Measurements from ENCODE around the gene HELZ2. TPM values are rescaled to one million over a fixed set of nuclear protein-coding genes. Genes with fewer than 3 reads are reported as not detected.

HELZ2 gene
- total RNA-seq, 3 donors from 2014 or later: 35.4 to 49.3 (median 36.2) TPM

- Histone ChIP-seq H3K36me3 (ENCODE audit: low read depth) (no peaks in the 10 kb centered on the region), H3K4me3 (no peak overlapping the region), H3K9me3 (no peaks in the 10 kb centered on the region), H3K4me1 (ENCODE audit: low read depth) (peaks cover 10% of the 10 kb centered on the region)
- DNase-seq (peak in 1 of 3 donors; percentile 56), ATAC-seq (no peak)
- TF ChIP-seq, protein P1, sequence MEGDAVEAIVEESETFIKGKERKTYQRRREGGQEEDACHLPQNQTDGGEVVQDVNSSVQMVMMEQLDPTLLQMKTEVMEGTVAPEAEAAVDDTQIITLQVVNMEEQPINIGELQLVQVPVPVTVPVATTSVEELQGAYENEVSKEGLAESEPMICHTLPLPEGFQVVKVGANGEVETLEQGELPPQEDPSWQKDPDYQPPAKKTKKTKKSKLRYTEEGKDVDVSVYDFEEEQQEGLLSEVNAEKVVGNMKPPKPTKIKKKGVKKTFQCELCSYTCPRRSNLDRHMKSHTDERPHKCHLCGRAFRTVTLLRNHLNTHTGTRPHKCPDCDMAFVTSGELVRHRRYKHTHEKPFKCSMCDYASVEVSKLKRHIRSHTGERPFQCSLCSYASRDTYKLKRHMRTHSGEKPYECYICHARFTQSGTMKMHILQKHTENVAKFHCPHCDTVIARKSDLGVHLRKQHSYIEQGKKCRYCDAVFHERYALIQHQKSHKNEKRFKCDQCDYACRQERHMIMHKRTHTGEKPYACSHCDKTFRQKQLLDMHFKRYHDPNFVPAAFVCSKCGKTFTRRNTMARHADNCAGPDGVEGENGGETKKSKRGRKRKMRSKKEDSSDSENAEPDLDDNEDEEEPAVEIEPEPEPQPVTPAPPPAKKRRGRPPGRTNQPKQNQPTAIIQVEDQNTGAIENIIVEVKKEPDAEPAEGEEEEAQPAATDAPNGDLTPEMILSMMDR (IDR thresholded peaks at IDR 0.05): no peak
- intact Hi-C loops (cut with DNase I, micrococcal nuclease): no loop called here
Measured at GRCh38 chr20:63578224-63579016, 4.4 kb upstream of the HELZ2 start.

DNA sequence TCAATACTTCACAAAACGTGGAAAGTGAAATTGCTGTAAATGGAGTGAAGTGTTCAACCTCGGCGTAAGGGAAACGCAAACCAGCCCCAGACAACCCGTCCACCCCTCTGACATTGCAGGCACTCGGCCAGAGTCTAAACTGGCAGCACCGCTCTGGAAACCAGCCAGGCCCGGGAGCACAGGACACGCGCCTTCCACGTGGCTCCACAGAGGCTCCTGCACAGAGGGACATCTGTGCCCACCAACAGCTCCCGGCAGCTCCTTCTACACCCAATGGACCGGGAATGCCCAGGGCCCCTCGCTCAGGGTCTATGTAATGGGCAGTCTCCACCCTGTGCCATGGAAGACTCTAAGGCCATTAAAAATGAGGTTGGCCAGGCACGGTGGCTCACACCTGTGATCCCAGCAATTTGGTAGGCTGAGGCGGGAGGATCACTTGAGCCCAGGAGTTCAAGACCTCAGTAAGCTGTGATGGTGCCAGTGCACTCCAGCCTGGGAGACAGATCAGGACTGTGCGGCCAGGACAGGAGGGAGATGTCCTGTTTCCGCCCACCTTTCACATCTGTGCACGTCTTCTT is 3.4 kb upstream of the HELZ2 start:
- intact Hi-C loops (cut with DNase I, micrococcal nuclease): no loop called here
- ATAC-seq: no peak
- DNase-seq: peak in 1 of 3 donors; percentile 63
- TF ChIP-seq, protein P1 (IDR thresholded peaks at IDR 0.05): no peak
- no peaks in the 10 kb centered on the region for H3K9me3 ChIP-seq
- H3K4me3 ChIP-seq: no peak overlapping the region
- H3K36me3 ChIP-seq (ENCODE audit: low read depth): no peaks in the 10 kb centered on the region
- H3K4me1 ChIP-seq (ENCODE audit: low read depth): peaks cover 15% of the 10 kb centered on the region

DNA sequence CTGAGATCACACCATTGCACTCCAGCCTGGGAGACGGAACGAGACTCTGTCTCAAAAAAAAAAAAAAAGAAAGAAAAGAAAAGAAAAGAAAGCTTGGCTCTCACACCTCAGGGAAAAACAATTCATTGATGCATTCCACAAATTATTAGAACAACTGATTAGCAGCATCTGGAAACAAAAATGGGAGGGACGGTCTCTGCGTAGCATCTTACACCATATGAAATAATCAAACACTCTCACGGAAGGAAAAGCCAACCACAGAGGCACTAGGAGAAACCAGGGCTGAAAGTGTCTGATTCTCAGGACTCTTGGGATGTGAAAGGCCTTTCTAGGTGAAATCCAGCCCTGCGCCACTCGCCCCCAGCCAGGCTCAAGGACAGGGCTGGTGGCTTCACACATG is 2.3 kb upstream of the HELZ2 start:
- TF ChIP-seq, protein P1 (IDR thresholded peaks at IDR 0.05): no peak
- intact Hi-C loops (cut with DNase I, micrococcal nuclease): no loop called here
- H3K4me3 ChIP-seq: no peak overlapping the region
- H3K9me3 ChIP-seq: no peaks in the 10 kb centered on the region
- ATAC-seq (no peak), DNase-seq (no peak)
- H3K36me3 ChIP-seq (ENCODE audit: low read depth): no peaks in the 10 kb centered on the region
- H3K4me1 ChIP-seq (ENCODE audit: low read depth): peaks cover 15% of the 10 kb centered on the region

DNA sequence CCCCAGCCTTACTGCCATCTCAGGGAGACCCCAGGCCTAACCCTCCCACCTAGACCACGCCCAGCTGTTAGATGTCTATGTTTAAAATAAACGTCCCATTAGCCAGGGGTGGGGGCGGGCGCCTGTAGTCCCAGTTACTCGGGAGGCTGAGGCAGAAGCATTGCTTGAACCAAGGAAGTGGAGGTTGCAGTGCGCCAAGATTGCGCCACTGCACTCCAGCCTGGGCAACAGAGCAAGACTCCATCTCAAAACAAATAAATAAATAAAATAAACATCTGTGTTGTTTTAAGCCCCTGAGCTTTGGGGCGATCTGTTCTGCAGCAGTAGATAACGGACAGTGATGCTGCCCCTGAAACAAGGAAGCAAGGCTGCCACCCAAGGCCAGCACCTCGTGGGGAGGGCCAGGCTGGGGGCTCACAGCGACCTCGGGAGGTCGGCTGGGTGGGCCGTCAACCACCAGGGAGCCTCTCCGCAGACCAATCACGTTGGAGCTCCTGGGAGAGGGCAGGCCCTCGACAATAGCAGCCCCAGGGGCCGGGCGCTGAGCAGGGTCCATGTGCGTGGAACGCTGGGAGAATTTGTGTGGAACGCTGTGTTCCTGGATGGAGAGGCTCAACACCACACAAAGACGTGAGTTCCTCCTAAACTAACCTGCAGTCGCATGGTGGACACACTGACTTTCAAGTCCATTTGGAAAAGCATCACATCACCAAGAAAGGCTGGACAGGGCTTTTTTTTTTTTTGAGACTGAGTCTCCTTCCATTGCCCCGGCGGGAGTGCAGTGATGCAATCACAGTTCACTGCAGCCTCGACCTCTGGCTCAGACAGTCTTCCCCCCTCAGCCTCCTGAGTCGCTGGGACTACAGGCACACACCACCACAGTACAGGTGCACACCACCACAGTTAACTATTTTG is 1.0 kb upstream of the HELZ2 start:
- H3K36me3 ChIP-seq (ENCODE audit: low read depth): no peaks in the 10 kb centered on the region
- no peaks in the 10 kb centered on the region for H3K9me3 ChIP-seq
- H3K4me3 ChIP-seq: no peak overlapping the region
- peaks cover 15% of the 10 kb centered on the region for H3K4me1 ChIP-seq (ENCODE audit: low read depth)
- intact Hi-C loops (cut with DNase I, micrococcal nuclease): no loop called here
- ATAC-seq (no peak), DNase-seq (no peak)
- TF ChIP-seq, protein P1 (IDR thresholded peaks at IDR 0.05): no peak

GRCh38 chr20:63573647-63574131 is 350 bp downstream of the HELZ2 start:
- Histone ChIP-seq H3K36me3 (ENCODE audit: low read depth) (no peaks in the 10 kb centered on the region), H3K4me1 (ENCODE audit: low read depth) (peaks cover 18% of the 10 kb centered on the region), H3K4me3 (peak overlapping the region; percentile 57), H3K9me3 (no peaks in the 10 kb centered on the region)
- TF ChIP-seq, protein P1 (IDR thresholded peaks at IDR 0.05): no peak
- intact Hi-C loops (cut with DNase I, micrococcal nuclease): no loop called here
- ATAC-seq (peak; percentile 39), DNase-seq (no peak)

Data from mucosa of descending colon (tissue), 3 donors.